ENCODE measurements around the gene LSM14A.
A peak's percentile ranks its signal among the peaks of the same experiment; 100 is the strongest.
"Not testable (repeated sequence)": the region's sequence is repeated elsewhere in the genome, so short reads cannot be mapped to it uniquely, and the experiment has no call there.

Gene LSM14A

DNA sequence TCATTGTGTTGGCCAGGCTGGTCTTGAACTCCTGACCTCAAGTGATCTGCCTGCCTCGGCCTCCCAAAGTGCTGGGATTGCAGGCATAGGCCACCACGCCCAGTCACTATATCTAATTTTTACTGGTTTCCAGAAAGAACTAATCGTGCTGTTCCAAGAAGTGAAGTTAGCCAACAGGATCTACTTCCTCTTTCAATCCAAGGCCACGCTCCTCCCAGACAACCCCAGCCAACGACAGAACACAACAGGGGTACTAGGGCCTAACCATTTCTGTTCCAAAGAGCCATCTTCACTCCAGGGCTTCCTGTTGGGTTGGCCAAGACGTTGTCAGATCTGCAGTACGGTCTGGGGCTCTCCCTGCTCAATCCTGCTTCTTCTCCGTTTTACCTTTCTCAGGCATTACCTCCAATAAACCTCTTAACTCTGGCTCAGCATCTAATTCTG is 7.0 kb upstream of the LSM14A start:
- TF ChIP-seq CTCF (IDR thresholded peaks at IDR 0.05; ENCODE audit: low read depth, low read length), result no peak
- H3K4me3 ChIP-seq (replicated peaks in 1 of 2; ENCODE audit: low read depth in 2 of 2, low read length in 2 of 2), result no peak overlapping the region
- DNase-seq (ENCODE audit: low read depth in 2 of 2), result no peak

DNA sequence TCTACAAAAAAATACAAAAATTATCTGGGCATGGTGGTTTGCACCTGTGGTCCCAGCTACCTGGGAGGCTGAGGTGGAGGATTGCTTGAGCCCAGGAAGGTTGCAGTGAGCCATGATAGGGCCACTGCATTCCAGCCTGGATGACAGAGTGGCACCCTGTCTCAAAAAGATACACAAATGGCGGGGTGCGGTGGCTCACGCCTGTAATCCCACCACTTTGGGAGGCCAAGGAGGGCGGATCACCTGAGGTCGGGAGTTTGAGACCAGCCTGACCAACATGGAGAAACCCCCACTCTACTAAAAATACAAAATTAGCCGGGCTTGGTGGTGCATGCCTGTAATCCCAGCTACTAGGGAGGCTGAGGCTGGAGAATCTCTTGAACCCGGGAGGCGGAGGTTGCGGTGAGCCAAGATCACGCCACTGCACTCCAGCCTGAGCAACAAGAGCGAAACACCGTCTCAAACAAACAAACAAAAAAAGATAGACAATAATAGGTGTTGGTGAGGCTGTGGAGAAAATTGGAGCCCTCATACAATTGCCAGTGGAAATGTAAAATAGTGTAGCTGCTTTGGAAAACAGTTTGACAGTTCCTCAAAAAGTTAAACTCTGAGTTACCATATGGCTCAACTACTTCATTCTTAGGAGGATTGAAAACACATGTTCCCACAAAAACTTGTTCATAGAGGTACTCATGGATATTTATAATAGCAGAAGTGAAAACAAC is 2.7 kb upstream of the LSM14A start:
- DNase-seq (ENCODE audit: low read depth in 2 of 2); H3K4me3 ChIP-seq (replicated peaks in 1 of 2; ENCODE audit: low read depth in 2 of 2, low read length in 2 of 2): not testable (repeated sequence)

GRCh38 chr19:34171539-34171876 is 796 bp upstream of the LSM14A start:
- peak in 1 of 2 donors; percentile 78 for DNase-seq (ENCODE audit: low read depth in 2 of 2)
- peak overlapping the region; percentile 62 to 75 for H3K4me3 ChIP-seq (replicated peaks in 1 of 2; ENCODE audit: low read depth in 2 of 2, low read length in 2 of 2)
- TF ChIP-seq CTCF (IDR thresholded peaks at IDR 0.05; ENCODE audit: low read depth, low read length), result no peak

DNA sequence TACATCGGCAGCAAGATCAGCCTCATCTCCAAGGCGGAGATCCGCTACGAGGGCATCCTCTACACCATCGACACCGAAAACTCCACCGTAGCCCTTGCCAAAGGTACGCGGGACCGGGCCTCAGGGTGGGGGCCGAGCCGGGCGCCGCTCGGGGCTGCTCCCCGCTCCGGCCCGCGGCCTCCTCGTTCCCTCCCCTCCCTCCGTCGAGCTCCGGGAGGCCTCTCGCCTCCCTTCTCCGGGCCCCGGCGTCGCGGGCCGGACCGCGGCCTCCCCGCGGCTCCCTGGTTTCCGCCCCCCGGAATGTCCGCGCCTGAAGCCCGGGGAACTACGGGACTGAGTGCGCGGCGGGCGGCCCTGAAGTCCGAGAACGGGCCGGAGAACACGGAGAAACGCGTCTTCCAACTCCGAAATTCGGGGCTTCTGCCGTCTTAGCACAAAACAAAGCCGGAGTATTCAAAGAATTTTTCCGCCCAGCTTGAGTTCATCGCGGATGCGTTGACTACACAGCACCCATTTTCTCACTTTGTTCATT is 423 bp downstream of the LSM14A start:
- TF ChIP-seq CTCF (IDR thresholded peaks at IDR 0.05; ENCODE audit: low read depth, low read length), result no peak
- peak overlapping the region; percentile 75 to 81 for H3K4me3 ChIP-seq (replicated peaks in 1 of 2; ENCODE audit: low read depth in 2 of 2, low read length in 2 of 2)
- peak in 1 of 2 donors; percentile 44 for DNase-seq (ENCODE audit: low read depth in 2 of 2)

GRCh38 chr19:34173193-34173956 is 1.1 kb downstream of the LSM14A start:
- peak overlapping the region; percentile 75 to 81 for H3K4me3 ChIP-seq (replicated peaks in 1 of 2; ENCODE audit: low read depth in 2 of 2, low read length in 2 of 2)
- DNase-seq (ENCODE audit: low read depth in 2 of 2), result peak in 1 of 2 donors; percentile 60
- no peak for TF ChIP-seq CTCF (IDR thresholded peaks at IDR 0.05; ENCODE audit: low read depth, low read length)

DNA sequence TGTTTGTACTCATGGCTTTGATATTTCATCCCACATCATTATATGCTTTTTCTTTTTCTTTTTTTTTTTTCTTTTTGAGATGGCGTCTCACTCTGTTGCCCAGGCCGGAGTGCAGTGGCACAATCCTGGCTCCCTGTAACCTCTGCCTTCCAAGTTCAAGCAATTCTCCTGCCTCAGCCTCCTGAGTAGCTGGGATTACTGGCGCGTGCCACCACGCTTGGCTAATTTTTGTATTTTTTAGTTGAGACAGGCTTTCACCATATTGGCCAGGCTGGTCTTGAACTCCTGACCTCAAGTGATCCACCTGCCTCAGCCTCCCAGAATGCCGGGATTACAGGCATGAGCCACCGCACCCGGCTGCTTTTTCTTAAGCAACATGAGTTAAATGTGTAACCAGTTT is 2.9 kb downstream of the LSM14A start:
- DNase-seq (ENCODE audit: low read depth in 2 of 2); H3K4me3 ChIP-seq (replicated peaks in 1 of 2; ENCODE audit: low read depth in 2 of 2, low read length in 2 of 2): not testable (repeated sequence)

DNA sequence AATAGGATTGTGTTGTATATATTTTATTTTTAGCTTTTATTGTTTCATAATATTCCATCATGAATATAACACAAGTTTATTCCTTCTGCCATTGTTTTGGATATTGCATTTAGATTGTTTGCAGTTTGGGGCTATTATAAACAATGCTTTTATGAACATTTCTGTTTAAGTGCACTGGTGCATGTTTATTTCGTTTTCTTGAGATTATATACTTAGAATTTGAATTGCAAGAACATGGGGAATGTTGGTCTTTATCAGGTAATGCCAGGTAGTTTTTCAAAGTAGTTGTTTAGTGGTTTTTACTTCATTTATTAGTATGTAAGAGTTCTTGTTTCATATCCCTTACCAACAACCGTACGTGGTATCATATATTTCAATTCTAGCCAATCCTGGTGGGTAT is 4.3 kb downstream of the LSM14A start:
- TF ChIP-seq CTCF (IDR thresholded peaks at IDR 0.05; ENCODE audit: low read depth, low read length), result no peak
- no peak overlapping the region for H3K4me3 ChIP-seq (replicated peaks in 1 of 2; ENCODE audit: low read depth in 2 of 2, low read length in 2 of 2)

More for the DNA sequence above, 4.3 kb downstream of the LSM14A start:
- DNase-seq (ENCODE audit: low read depth in 2 of 2), result no peak
